H1 (cell line): ENCODE measurements around the gene CUX1. TPM values are rescaled to one million over a fixed set of nuclear protein-coding genes. Genes with fewer than 3 reads are reported as not detected.

ENCODE experiments used
- CTCF ChIA-PET: fragments of 300-600 bp; sonication (Branson Sonifier 250); formaldehyde crosslinking; loops from one replicate; lab custom pipeline; 2021; ENCODE audit not compliant: partially characterized antibody; lab: Charles Lee
- POLR2A ChIA-PET: fragments of 300-600 bp; sonication (Branson Sonifier 250); formaldehyde crosslinking; loops from one replicate; lab custom pipeline; 2021; ENCODE audit warnings: inconsistent platforms; ENCODE audit not compliant: partially characterized antibody; lab: Charles Lee
- DNase-seq, 2 experiments: peaks; one replicate each; pipeline versions ENCODE4 v3.0.0 to v3.0.0-alpha.2; 2010 to 2022; ENCODE audit warnings: low spot score in 2 of 2, low read depth in 1 of 2, mixed read lengths in 1 of 2
- FAIRE-seq: peaks from 2 replicates; lab custom pipeline; 2011; peaks lifted over from hg19 to GRCh38; lab: Jason Lieb, UNC
- H2AFZ ChIP-seq: 2 replicates; pipeline ENCODE4 v1.8.1; 2012; ENCODE audit warnings: low read length, inconsistent platforms
- H2AK5ac ChIP-seq: 2 replicates; pipeline ENCODE4 v1.6.1; 2013; ENCODE audit warnings: low read depth, low read length
- H2BK120ac ChIP-seq: replicated peaks from 2 replicates; pipeline ENCODE3; 2013; ENCODE audit warnings: low read depth, low read length, inconsistent platforms
- H2BK12ac ChIP-seq: 2 replicates; pipeline ENCODE4 v1.6.1; 2013; ENCODE audit warnings: low read depth, low read length
- H2BK15ac ChIP-seq: 2 replicates; pipeline ENCODE4 v1.6.1; 2013; ENCODE audit warnings: low read length
- H2BK20ac ChIP-seq: 2 replicates; pipeline ENCODE4 v1.6.1; 2013; ENCODE audit warnings: low read length
- H2BK5ac ChIP-seq: 2 replicates; pipeline ENCODE4 v1.6.1; 2013; ENCODE audit warnings: low read depth, low read length
- H3K14ac ChIP-seq: 2 replicates; pipeline ENCODE4 v1.6.1; 2013; ENCODE audit warnings: inconsistent platforms; ENCODE audit not compliant: insufficient read length
- H3K18ac ChIP-seq: 2 replicates; pipeline ENCODE4 v1.6.1; 2013; ENCODE audit warnings: low read length; ENCODE audit errors: extremely low read depth
- H3K23ac ChIP-seq: 2 replicates; pipeline ENCODE4 v1.6.1; 2013; ENCODE audit warnings: inconsistent platforms; ENCODE audit not compliant: insufficient read length
- H3K23me2 ChIP-seq: 2 replicates; pipeline ENCODE4 v1.6.1; 2013; ENCODE audit warnings: low read depth, low read length
- H3K27ac ChIP-seq: 2 replicates; pipeline ENCODE4 v1.6.1; 2011; ENCODE audit warnings: low read depth, low read length, inconsistent platforms
- H3K27me3 ChIP-seq, 4 experiments: replicated peaks in 1 of 4; 1 replicate in 1 of 4; 2 replicates in 3 of 4; pipeline versions ENCODE4 v1.6.1 to v1.8.1; 2011 to 2013; ENCODE audit warnings: low read length in 3 of 4, mild to moderate bottlenecking in 3 of 4, inconsistent platforms in 2 of 4, mixed read lengths in 2 of 4, moderate library complexity in 1 of 4; ENCODE audit not compliant: control insufficient read depth in 3 of 4, insufficient read depth in 3 of 4; ENCODE audit errors: extremely low read depth in 1 of 4
- H3K36me3 ChIP-seq, 4 experiments: 2 replicates each; pipeline versions ENCODE4 v1.6.1 to v1.8.1; 2011 to 2013; ENCODE audit warnings: mild to moderate bottlenecking in 4 of 4, low read length in 3 of 4, moderate library complexity in 2 of 4, control low read depth in 1 of 4, inconsistent platforms in 1 of 4; ENCODE audit not compliant: insufficient read depth in 4 of 4, control insufficient read depth in 2 of 4
- H3K4ac ChIP-seq: replicated peaks from 2 replicates; pipeline ENCODE3; 2013; ENCODE audit warnings: low read length, low read depth, mixed read lengths, inconsistent platforms; ENCODE audit not compliant: insufficient read length
- H3K4me1 ChIP-seq, 4 experiments: replicated peaks in 1 of 4; 1 replicate in 1 of 4; 2 replicates in 3 of 4; pipeline versions ENCODE4 v1.6.1 to v1.8.1; 2011 to 2013; ENCODE audit warnings: low read length in 3 of 4, inconsistent platforms in 2 of 4, mixed read lengths in 1 of 4; ENCODE audit not compliant: insufficient read depth in 4 of 4, control insufficient read depth in 3 of 4
- H3K4me2 ChIP-seq, 2 experiments: 2 replicates each; pipeline versions ENCODE4 v1.6.1 to v1.8.1; 2011 to 2013; ENCODE audit warnings: low read depth in 2 of 2, low read length in 2 of 2, control low read depth in 1 of 2, inconsistent platforms in 1 of 2, mild to moderate bottlenecking in 1 of 2; ENCODE audit not compliant: insufficient read depth in 1 of 2
- H3K4me3 ChIP-seq, 4 experiments: fragments of 200-600, 300-600 bp in 1 of 4; sonication (generic), shearing (Covaris generic), sonication (Bioruptor Twin) in 1 of 4; 2 replicates each; pipeline versions ENCODE4 v1.5.1 to v1.8.1; 2011 to 2016; ENCODE audit warnings: low read length in 4 of 4, low read depth in 3 of 4, control low read depth in 2 of 4, inconsistent platforms in 2 of 4, mild to moderate bottlenecking in 2 of 4, mixed read lengths in 1 of 4, moderate library complexity in 1 of 4; ENCODE audit not compliant: insufficient read depth in 2 of 4; ENCODE audit errors: extremely low read depth in 1 of 4
- H3K56ac ChIP-seq: replicated peaks from 2 replicates; pipeline ENCODE3; 2013; ENCODE audit warnings: low read depth, mild to moderate bottlenecking, mixed read lengths, low read length, inconsistent platforms; ENCODE audit not compliant: insufficient read length
- H3K79me1 ChIP-seq: 2 replicates; pipeline ENCODE4 v1.6.1; 2013; ENCODE audit warnings: low read depth, low read length, control low read depth
- H3K79me2 ChIP-seq, 2 experiments: 2 replicates each; pipeline versions ENCODE4 v1.6.1 to v1.8.1; 2012 to 2013; ENCODE audit warnings: low read length in 2 of 2, mild to moderate bottlenecking in 2 of 2, inconsistent platforms in 1 of 2; ENCODE audit not compliant: insufficient read depth in 2 of 2, control insufficient read depth in 1 of 2
- H3K9ac ChIP-seq, 4 experiments: replicated peaks in 1 of 4; 1 replicate in 1 of 4; 2 replicates in 3 of 4; pipeline versions ENCODE4 v1.6.1 to v1.8.1; 2011 to 2013; ENCODE audit warnings: low read depth in 3 of 4, low read length in 3 of 4, control low read depth in 2 of 4, mild to moderate bottlenecking in 2 of 4, moderate library complexity in 2 of 4, inconsistent platforms in 1 of 4; ENCODE audit errors: extremely low read depth in 1 of 4
- H3K9me3 ChIP-seq, 2 experiments: 2 replicates each; pipeline versions ENCODE4 v1.6.1 to v1.8.1; 2012 to 2013; ENCODE audit warnings: mild to moderate bottlenecking in 2 of 2, moderate library complexity in 2 of 2, control low read depth in 1 of 2, inconsistent platforms in 1 of 2, low read depth in 1 of 2, low read length in 1 of 2, mixed read lengths in 1 of 2; ENCODE audit not compliant: insufficient read depth in 2 of 2
- H4K20me1 ChIP-seq, 2 experiments: replicated peaks in 1 of 2; 2 replicates each; pipeline versions ENCODE3 to v1.8.1; 2011 to 2013; ENCODE audit warnings: inconsistent platforms in 2 of 2, low read length in 2 of 2, mild to moderate bottlenecking in 1 of 2; ENCODE audit not compliant: insufficient read depth in 2 of 2, control insufficient read depth in 1 of 2
- H4K5ac ChIP-seq: 2 replicates; pipeline ENCODE4 v1.6.1; 2013; ENCODE audit warnings: low read length, low read depth, mixed read lengths, inconsistent platforms; ENCODE audit not compliant: insufficient read length
- H4K8ac ChIP-seq: 2 replicates; pipeline ENCODE4 v1.8.0; 2013; ENCODE audit warnings: mild to moderate bottlenecking, moderate library complexity, low read length, inconsistent platforms; ENCODE audit not compliant: insufficient read depth; ENCODE audit errors: extremely low read depth
- H4K91ac ChIP-seq: replicated peaks from 2 replicates; pipeline ENCODE3; 2013; ENCODE audit warnings: low read length, mixed read lengths, inconsistent platforms; ENCODE audit not compliant: insufficient read length
- EGR1 ChIP-seq: IDR thresholded peaks from 2 replicates; pipeline ENCODE4 v1.6.1; 2011; ENCODE audit warnings: low read depth, low read length, borderline replicate concordance
- GTF2F1 ChIP-seq: IDR thresholded peaks from 2 replicates; pipeline ENCODE4 v1.6.1; 2012; ENCODE audit warnings: low read depth, low read length, improper control_type of control experiment, borderline replicate concordance
- HDAC2 ChIP-seq, 2 experiments: fragments of 300-600 bp in 1 of 2; sonication (generic) in 1 of 2; IDR thresholded peaks; 2 replicates each; pipeline ENCODE4 v1.6.1; 2011 to 2012; ENCODE audit warnings: low read depth in 2 of 2, low read length in 2 of 2, mild to moderate bottlenecking in 2 of 2, moderate library complexity in 2 of 2, borderline replicate concordance in 1 of 2, inconsistent platforms in 1 of 2
- HDAC6 ChIP-seq: IDR thresholded peaks from one replicate; pipeline ENCODE4 v1.7.1; 2012; ENCODE audit warnings: low read depth, mild to moderate bottlenecking, inconsistent platforms, low read length, moderate library complexity
- JUND ChIP-seq: IDR thresholded peaks from 2 replicates; pipeline ENCODE4 v1.6.1; 2011; ENCODE audit warnings: mild to moderate bottlenecking, improper control_type of control experiment, low read length
- KDM1A ChIP-seq: fragments of 200-600, 300-600 bp; sonication (generic); IDR thresholded peaks from 2 replicates; pipeline ENCODE4 v1.7.1; 2016; ENCODE audit warnings: mild to moderate bottlenecking, low read length, borderline replicate concordance
- PHF8 ChIP-seq: fragments of 200-600 bp; sonication (generic); conservative IDR thresholded peaks from 2 replicates; pipeline ENCODE4 v1.7.1; 2012; ENCODE audit warnings: low read depth, mild to moderate bottlenecking, inconsistent platforms, low read length, moderate library complexity
- POLR2A ChIP-seq, 2 experiments: IDR thresholded peaks; 1 replicate in 1 of 2; 2 replicates in 1 of 2; pipeline ENCODE4 v1.6.1; 2011; ENCODE audit warnings: low read depth in 2 of 2, low read length in 2 of 2, mild to moderate bottlenecking in 2 of 2; ENCODE audit errors: control extremely low read depth in 1 of 2
- POU5F1 ChIP-seq: IDR thresholded peaks from 2 replicates; pipeline ENCODE4 v1.6.1; 2011; ENCODE audit warnings: low read depth, mild to moderate bottlenecking, low read length, moderate library complexity
- RBBP5 ChIP-seq: IDR thresholded peaks from 2 replicates; pipeline ENCODE4 v1.7.1; 2012; ENCODE audit warnings: low read depth, mild to moderate bottlenecking, inconsistent platforms, low read length, moderate library complexity, borderline replicate concordance
- SAP30 ChIP-seq: fragments of 300-600 bp; sonication (generic); IDR thresholded peaks from 2 replicates; pipeline ENCODE4 v1.7.1; 2012; ENCODE audit warnings: low read length, moderate library complexity, mild to moderate bottlenecking, inconsistent platforms; ENCODE audit not compliant: insufficient read depth, insufficient replicate concordance
- SIRT6 ChIP-seq: IDR thresholded peaks from one replicate; pipeline ENCODE4 v1.7.1; 2012; ENCODE audit warnings: low read length, inconsistent platforms
- WGBS, 2 experiments: shearing (Covaris generic) in 1 of 2; methylation state at CpG; one replicate each; pipeline versions ENCODE4 v1.1.6 to v1.1.7; 2013 to 2015; ENCODE audit warnings: low lambda C conversion rate in 2 of 2, mixed read lengths in 2 of 2, inconsistent platforms in 1 of 2, low coverage in 1 of 2, missing lambda C conversion rate in 1 of 2; ENCODE audit not compliant: insufficient replicate concordance in 2 of 2, insufficient coverage in 1 of 2, insufficient read length in 1 of 2; ENCODE audit errors: extremely low coverage in 1 of 2, missing lambda C conversion rate in 1 of 2; 5-methylcytosine and 5-hydroxymethylcytosine counted together
- polyA plus RNA-seq, 7 experiments: library from polyadenylated mRNA; depleted of rRNA in 3 of 7; stranded (reverse) in 5 of 7; unstranded in 2 of 7; fragments of >200 nt in 5 of 7; fragments of 200-250 nt in 2 of 7; gene quantifications; 1 replicate in 5 of 7; 2 replicates in 1 of 7; 4 replicates in 1 of 7; pipeline versions ENCODE4 v1.2.1 to v1.2.3, GENCODE V29; 2011 to 2013; ENCODE audit warnings: missing spikeins in 2 of 7, mixed read lengths in 2 of 7
- total RNA-seq: library from RNA; stranded (reverse); fragmentation: NEBNext Ultra II Directional; extraction: Animal tissue kit (Norgen Biotek cat#: 25700); gene quantifications from 2 replicates; pipeline ENCODE4 v1.2.1, GENCODE V29; 2021

Gene CUX1
- total and polyA plus RNA-seq, 2 of the 8 experiments (the other 6 are each of a cell fraction or from before 2014, with no cell fraction given), result 21.6 to 65.9 TPM

DNA sequence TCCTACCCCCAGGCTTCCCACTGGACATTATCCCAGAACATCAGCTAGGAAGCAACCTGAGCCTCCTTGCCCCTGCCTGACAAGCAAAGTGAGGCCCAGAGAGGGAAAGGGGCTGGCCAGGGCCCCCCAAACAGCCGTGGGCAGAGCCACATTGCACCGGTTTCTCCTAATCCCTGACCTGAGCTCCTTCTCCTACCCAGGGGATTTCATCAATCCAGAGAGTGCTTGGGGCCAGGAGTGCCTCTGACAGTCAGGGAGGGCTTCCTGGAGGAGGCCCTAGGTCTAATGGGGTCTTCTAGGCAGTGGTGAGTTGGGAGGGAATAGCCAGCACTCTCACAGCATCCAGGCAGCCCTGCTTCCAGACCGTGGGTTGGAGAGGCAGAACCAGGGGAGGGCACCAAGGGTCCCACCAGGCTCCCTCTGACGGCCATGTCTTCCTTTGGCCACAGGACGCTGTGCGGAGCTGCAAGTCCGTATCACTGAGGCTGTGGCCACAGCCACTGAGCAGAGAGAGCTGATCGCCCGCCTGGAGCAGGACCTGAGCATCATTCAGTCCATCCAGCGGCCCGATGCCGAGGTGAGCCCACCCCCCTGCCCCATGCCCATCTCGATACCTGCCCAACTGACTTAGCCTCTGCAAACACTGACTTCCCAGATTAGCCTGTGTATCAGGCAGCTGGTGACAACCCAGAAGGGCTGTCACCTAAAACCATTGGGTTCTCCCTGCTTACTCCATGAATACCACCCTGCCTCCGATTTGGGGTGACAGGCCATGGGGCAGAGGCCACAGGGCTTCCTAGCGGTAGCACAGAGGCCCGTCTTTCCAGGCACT, 455.7 kb downstream of the CUX1 start:
- no peak overlapping the region for H3K14ac ChIP-seq
- H4K91ac ChIP-seq, result peak overlapping the region; percentile 42
- H3K27ac ChIP-seq, result no peak overlapping the region
- FAIRE-seq (no peak), DNase-seq (no peak)
- H2BK20ac ChIP-seq, result peak overlapping the region; percentile 61; the same call in 1 of the 2 replicates
- no peak overlapping the region; the same call in 1 of the 2 replicates for H2BK12ac ChIP-seq
- H4K8ac ChIP-seq, result no peak overlapping the region
- H2BK15ac ChIP-seq, result peak overlapping the region; percentile 95; the same call in 1 of the 2 replicates
- H3K27me3 ChIP-seq, result no peaks in the 10 kb centered on the region
- H3K79me1 ChIP-seq, result no peaks in the 10 kb centered on the region
- no peaks in the 10 kb centered on the region for H4K20me1 ChIP-seq
- peak overlapping the region; percentile 60; the same call in 1 of the 2 replicates for H2BK5ac ChIP-seq
- H4K5ac ChIP-seq, result no peak overlapping the region
- H3K36me3 ChIP-seq, result no peaks in the 10 kb centered on the region
- no peak overlapping the region for H3K18ac ChIP-seq
- H3K56ac ChIP-seq, result no peak overlapping the region
- no peaks in the 10 kb centered on the region for H3K9me3 ChIP-seq
- H3K23ac ChIP-seq, result no peak overlapping the region
- CTCF ChIA-PET, result interaction anchor here (0.6 to 3.6 kb wide), 29 partner anchors 9 to 990 kb away, joined by 3 to 20 read pairs (median 4); no protein-coding TSS in a partner anchor
- H3K4me2 ChIP-seq, result no peak overlapping the region
- H3K4me1 ChIP-seq, result peaks cover 0 to 3% (median 0%) of the 10 kb centered on the region in 4 experiments; a peak in 1 of 7 replicates
- no peaks in the 10 kb centered on the region for H3K23me2 ChIP-seq
- no peak overlapping the region for H3K4me3 ChIP-seq
- H3K4ac ChIP-seq, result no peak overlapping the region
- H3K79me2 ChIP-seq, result no peaks in the 10 kb centered on the region
- H2BK120ac ChIP-seq, result no peak overlapping the region
- WGBS, 2 experiments, result 92% methylated on average over 16 of the region's 16 CpGs; no CpG with 5 or more reads in 1 of the 2 experiments
- POLR2A ChIA-PET, result interaction anchor here (1.0 kb wide), 1 partner anchor 12 kb away, joined by 3 read pairs; no protein-coding TSS in a partner anchor
- peak overlapping the region; percentile 53; the same call in 1 of the 2 replicates for H2AK5ac ChIP-seq
- H3K9ac ChIP-seq, result no peak overlapping the region; a peak in 1 of 7 replicates
- no peak overlapping the region for H2AFZ ChIP-seq
- TF ChIP-seq JUND (no peak), KDM1A (no peak), SAP30 (no peak), PHF8 (no peak), POLR2A (IDR thresholded peaks at IDR 0.05; ENCODE audit: control extremely low read depth in 1 of 2, low read depth in 2 of 2, low read length in 2 of 2) (no peak), EGR1 (no peak), POU5F1 (no peak), RBBP5 (no peak), SIRT6 (no peak), HDAC2 (IDR thresholded peaks at IDR 0.05; ENCODE audit: borderline replicate concordance in 1 of 2, low read depth in 2 of 2, low read length in 2 of 2) (no peak), GTF2F1 (no peak), HDAC6 (no peak)
